Stimulated activated CD8-positive, alpha-beta memory T cell treated with anti-CD3 and anti-CD28 coated beads, Interleukin-4, amount 100 ng/mL, for 1 hour (primary cell): ENCODE results near the gene PAIP2B.
"Not testable (repeated sequence)": the region's sequence is repeated elsewhere in the genome, so short reads cannot be mapped to it uniquely, and the experiment has no call there.

ENCODE experiments used
- DNase-seq, 2 donors: peaks; one replicate each; pipeline ENCODE4 v3.0.0-alpha.2; 2020; ENCODE audit warnings: low read depth in 2 of 2, low spot score in 1 of 2

PAIP2B gene

GRCh38 chr2:71226965-71227560, at the start of gene PAIP2B:
TSS of gene PAIP2B (minus strand) at chr2:71227103. CDS start at chr2:71202589, 24,514 bp downstream.
- peak; percentile 83 to 94 for DNase-seq

- DNase-seq = no peak
Measured at GRCh38 chr2:71275939-71276310, 49.0 kb upstream of the PAIP2B start.

GRCh38 chr2:71269511-71270090, 42.7 kb upstream of the PAIP2B start:
- DNase-seq = no peak

GRCh38 chr2:71263386-71263785, 36.5 kb upstream of the PAIP2B start:
- DNase-seq = no peak

- DNase-seq = no peak
Measured at GRCh38 chr2:71261534-71261933, 34.6 kb upstream of the PAIP2B start.

- no peak for DNase-seq
Measured at GRCh38 chr2:71256421-71256820, 29.5 kb upstream of the PAIP2B start.

- DNase-seq = no peak
Measured at GRCh38 chr2:71254776-71255175, 27.9 kb upstream of the PAIP2B start.

GRCh38 chr2:71254078-71254477, 27.2 kb upstream of the PAIP2B start:
- no peak for DNase-seq

GRCh38 chr2:71253476-71253875, 26.6 kb upstream of the PAIP2B start:
- DNase-seq = no peak

- DNase-seq = no peak
Measured at GRCh38 chr2:71252862-71253261, 26.0 kb upstream of the PAIP2B start.

GRCh38 chr2:71250935-71251334, 24.0 kb upstream of the PAIP2B start:
- DNase-seq = no peak

- no peak for DNase-seq
Measured at GRCh38 chr2:71244302-71244660, 17.4 kb upstream of the PAIP2B start.

- DNase-seq = no peak
Measured at GRCh38 chr2:71243634-71244301, 16.9 kb upstream of the PAIP2B start.

- DNase-seq = no peak
Measured at GRCh38 chr2:71240794-71241193, 13.9 kb upstream of the PAIP2B start.

GRCh38 chr2:71238089-71238488, 11.2 kb upstream of the PAIP2B start:
- DNase-seq = no peak

GRCh38 chr2:71235930-71236587, 9.2 kb upstream of the PAIP2B start:
- no peak for DNase-seq

GRCh38 chr2:71233072-71233471, 6.2 kb upstream of the PAIP2B start:
- not testable (repeated sequence) for DNase-seq

GRCh38 chr2:71226096-71226964, 573 bp downstream of the PAIP2B start:
- no peak for DNase-seq

GRCh38 chr2:71224935-71225334, 2.0 kb downstream of the PAIP2B start:
- DNase-seq = no peak

- DNase-seq = no peak
Measured at GRCh38 chr2:71224457-71224856, 2.4 kb downstream of the PAIP2B start.

GRCh38 chr2:71223767-71224333, 3.1 kb downstream of the PAIP2B start:
- DNase-seq = no peak
